GM12872 (cell line): ENCODE measurements around the gene ENPP3.

Experiments used
- CTCF ChIP-seq: IDR thresholded peaks from 3 replicates; pipeline ENCODE4 v1.5.1; 2011; ENCODE audit warnings: low read depth, mild to moderate bottlenecking, low read length, moderate library complexity; ENCODE audit not compliant: insufficient read depth

The ENPP3 gene

GRCh38 chr6:131635384-131636340, 1.4 kb upstream of the ENPP3 start:
- no peak for TF ChIP-seq CTCF

- no peak for TF ChIP-seq CTCF
Observed at GRCh38 chr6:131638013-131638412, 911 bp downstream of the ENPP3 start.

- no peak for TF ChIP-seq CTCF
Observed at GRCh38 chr6:131640100-131640499, 3.0 kb downstream of the ENPP3 start.

GRCh38 chr6:131640576-131640975, 3.5 kb downstream of the ENPP3 start:
- TF ChIP-seq CTCF: no peak

- no peak for TF ChIP-seq CTCF
Observed at GRCh38 chr6:131641554-131641953, 4.5 kb downstream of the ENPP3 start.

- TF ChIP-seq CTCF: no peak
Observed at GRCh38 chr6:131642565-131642964, 5.5 kb downstream of the ENPP3 start.

- TF ChIP-seq CTCF: no peak
Observed at GRCh38 chr6:131642987-131643611, 6.0 kb downstream of the ENPP3 start.
